Measurements from ENCODE around the gene COMMD9.

DNA sequence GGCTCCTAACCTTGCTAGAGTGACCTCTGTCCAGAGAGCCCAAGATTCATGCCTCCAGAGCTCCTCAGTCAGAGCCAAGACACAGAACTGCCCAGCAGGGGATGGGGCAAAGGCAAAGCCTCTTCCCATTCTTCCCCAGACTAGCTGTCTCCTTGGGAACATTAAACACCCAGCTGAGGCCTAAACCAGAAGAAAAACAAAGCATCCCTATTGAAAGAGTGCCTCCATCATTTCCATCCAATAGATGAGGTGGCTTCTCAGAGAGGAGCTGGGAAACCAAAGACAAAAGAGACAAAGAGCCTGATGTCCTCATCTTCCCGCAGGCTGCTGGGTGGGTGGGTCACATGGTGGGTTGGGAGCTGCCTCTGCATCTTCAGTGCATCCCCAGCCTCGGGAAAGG lies 37.4 kb downstream of the COMMD9 start:
- TF ChIP-seq POLR2A (IDR thresholded peaks at IDR 0.05) (no peak), EP300 (IDR thresholded peaks at IDR 0.05) (no peak)
- TF ChIP-seq, protein P1, sequence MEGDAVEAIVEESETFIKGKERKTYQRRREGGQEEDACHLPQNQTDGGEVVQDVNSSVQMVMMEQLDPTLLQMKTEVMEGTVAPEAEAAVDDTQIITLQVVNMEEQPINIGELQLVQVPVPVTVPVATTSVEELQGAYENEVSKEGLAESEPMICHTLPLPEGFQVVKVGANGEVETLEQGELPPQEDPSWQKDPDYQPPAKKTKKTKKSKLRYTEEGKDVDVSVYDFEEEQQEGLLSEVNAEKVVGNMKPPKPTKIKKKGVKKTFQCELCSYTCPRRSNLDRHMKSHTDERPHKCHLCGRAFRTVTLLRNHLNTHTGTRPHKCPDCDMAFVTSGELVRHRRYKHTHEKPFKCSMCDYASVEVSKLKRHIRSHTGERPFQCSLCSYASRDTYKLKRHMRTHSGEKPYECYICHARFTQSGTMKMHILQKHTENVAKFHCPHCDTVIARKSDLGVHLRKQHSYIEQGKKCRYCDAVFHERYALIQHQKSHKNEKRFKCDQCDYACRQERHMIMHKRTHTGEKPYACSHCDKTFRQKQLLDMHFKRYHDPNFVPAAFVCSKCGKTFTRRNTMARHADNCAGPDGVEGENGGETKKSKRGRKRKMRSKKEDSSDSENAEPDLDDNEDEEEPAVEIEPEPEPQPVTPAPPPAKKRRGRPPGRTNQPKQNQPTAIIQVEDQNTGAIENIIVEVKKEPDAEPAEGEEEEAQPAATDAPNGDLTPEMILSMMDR (IDR thresholded peaks at IDR 0.05): no peak
